Kidney (tissue), 22 donors: ENCODE results near the gene GJA9. TPM values are rescaled to one million over a fixed set of nuclear protein-coding genes. Genes with fewer than 3 reads are reported as not detected.

Experiments used
- DNase-seq, 5 donors: peaks; one replicate each; pipeline ENCODE4 v3.0.0-alpha.2; 2013 to 2020
- FAIRE-seq: peaks from 2 replicates; lab custom pipeline; 2012; peaks lifted over from hg19 to GRCh38; lab: Jason Lieb, UNC
- H3K27ac ChIP-seq, 2 donors: one replicate each; pipeline ENCODE4 v1.7.0; 2013; ENCODE audit warnings: low read depth in 2 of 2, low read length in 2 of 2, inconsistent platforms in 1 of 2
- H3K27me3 ChIP-seq: one replicate; pipeline ENCODE4 v1.7.1; 2013; ENCODE audit warnings: low read length, inconsistent platforms; ENCODE audit not compliant: control insufficient read depth, insufficient read depth
- H3K36me3 ChIP-seq, 3 donors: one replicate each; pipeline versions ENCODE4 v1.7.0 to v1.7.1; 2013; ENCODE audit warnings: low read length in 3 of 3, control low read depth in 1 of 3, inconsistent platforms in 1 of 3; ENCODE audit not compliant: insufficient read depth in 3 of 3, control insufficient read depth in 2 of 3
- H3K4me1 ChIP-seq, 3 donors: one replicate each; pipeline versions ENCODE4 v1.7.0 to v1.7.1; 2013; ENCODE audit warnings: low read length in 3 of 3, inconsistent platforms in 1 of 3, low read depth in 1 of 3; ENCODE audit not compliant: control insufficient read depth in 2 of 3, insufficient read depth in 2 of 3
- H3K4me3 ChIP-seq, 3 donors: one replicate each; pipeline versions ENCODE4 v1.7.0 to v1.8.1; 2013; ENCODE audit warnings: low read length in 3 of 3, control low read depth in 1 of 3, inconsistent platforms in 1 of 3
- H3K9ac ChIP-seq, 3 donors: one replicate each; pipeline versions ENCODE4 v1.7.0 to v1.7.1; 2013; ENCODE audit warnings: low read length in 3 of 3, control low read depth in 1 of 3, inconsistent platforms in 1 of 3
- H3K9me3 ChIP-seq, 3 donors: one replicate each; pipeline versions ENCODE4 v1.7.0 to v1.7.1; 2013; ENCODE audit warnings: low read length in 3 of 3, control low read depth in 1 of 3, inconsistent platforms in 1 of 3; ENCODE audit not compliant: control insufficient read depth in 2 of 3, insufficient read depth in 1 of 3
- intact Hi-C: fragments of 100-400 bp; cut with DNase I; formaldehyde crosslinking; loops from one replicate; pipeline ENCODE4 v1.11.1; 2022
- long read RNA-seq, 10 donors: library from polyadenylated mRNA in 1 of 10; unstranded in 1 of 10; transcript quantifications; one replicate each; pipeline ENCODE4 v2.0.0 and lab custom pipeline, GENCODE V29; 2021 to 2026
- polyA plus RNA-seq: library from polyadenylated mRNA; stranded (reverse); fragments of 350-450 nt; fragmentation: Illumina TruSeq; extraction: RNeasy Lipid Tissue Mini Kit (QIAGEN cat#74804); gene quantifications from one replicate; pipeline ENCODE4 v1.2.3, GENCODE V29; 2014; ENCODE audit warnings: low read depth, low replicate concordance; ENCODE audit not compliant: insufficient read depth
- total RNA-seq: library from RNA; stranded (reverse); fragmentation: NEBNext Ultra II Directional; extraction: Animal tissue kit (Norgen Biotek cat#: 25700); gene quantifications from one replicate; pipeline ENCODE4 v1.2.1, GENCODE V29; 2021
- TF ChIP-seq, protein P1 (sequence below): IDR thresholded peaks from 3 replicates; pipeline ENCODE4 v1.5.1; 2012; ENCODE audit warnings: mild to moderate bottlenecking, moderate library complexity, borderline replicate concordance; ENCODE audit not compliant: insufficient read depth; ENCODE audit errors: extremely low read depth
- donor health status: control.
- donor health status: control.
- donor health status: control.
- donor health status: control.
- donor health status: control.
- donor health status: DM: yes; HTN: yes; CAD: no.
- donor health status: Normal renal cell carcinoma (clear cell type).

The GJA9 gene
- total RNA-seq, result not detected
- not detected for polyA plus RNA-seq
- long read RNA-seq, donor 1, partial matches to known transcripts, result 0 of 1 reads
- long read RNA-seq, donor 1, other reads (novel, unspliced or antisense), result 0 of 1 reads
- long read RNA-seq, donor 2, partial matches to known transcripts, result 0 of 1 reads
- long read RNA-seq, donor 2, other reads (novel, unspliced or antisense), result 0 of 1 reads
- long read RNA-seq, donor 3, partial matches to known transcripts, result 0 of 1 reads
- long read RNA-seq, donor 3, other reads (novel, unspliced or antisense), result 0 of 1 reads
- long read RNA-seq, donor 4, result 0 reads
- long read RNA-seq, donor 5, result 0 reads
- long read RNA-seq, donor 6, result 0 reads
- long read RNA-seq, donor 7, result 0 reads
- long read RNA-seq, donor 8, partial matches to known transcripts, result 0 of 2 reads
- long read RNA-seq, donor 8, other reads (novel, unspliced or antisense), result 0 of 2 reads
- long read RNA-seq, donor 9, result 0 reads
- long read RNA-seq, donor 10, result 0 reads

DNA sequence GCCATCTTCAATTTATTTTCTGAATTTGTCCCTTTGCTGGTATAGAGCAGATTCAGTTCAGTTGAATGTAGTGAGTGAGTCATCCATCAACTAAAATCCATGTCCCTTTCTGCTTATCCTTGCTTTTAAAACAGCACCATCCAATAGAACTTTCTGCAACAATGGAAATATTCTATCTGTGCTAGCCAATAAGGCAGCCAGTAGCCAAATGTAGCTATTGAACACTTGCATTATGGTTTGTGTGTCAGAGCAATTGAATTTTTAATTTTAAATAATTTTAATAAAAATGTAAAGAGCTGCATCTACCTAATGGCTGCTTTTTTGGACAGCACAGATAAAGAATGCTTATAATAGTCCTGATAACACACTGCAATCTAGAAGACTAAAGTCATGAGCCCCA lies at the start of gene GJA9:
TSS of gene GJA9 (minus strand) at position 101 of the 400 bp plus-strand sequence. CDS start 5,489 bp downstream, outside the sequence.
- FAIRE-seq (no peak), DNase-seq (no peak)
- H3K27ac ChIP-seq, result no peak within 1 kb of the TSS
- no peaks in the 10 kb centered on the region for H3K27me3 ChIP-seq
- intact Hi-C loops, result no loop called here
- TF ChIP-seq, protein P1, sequence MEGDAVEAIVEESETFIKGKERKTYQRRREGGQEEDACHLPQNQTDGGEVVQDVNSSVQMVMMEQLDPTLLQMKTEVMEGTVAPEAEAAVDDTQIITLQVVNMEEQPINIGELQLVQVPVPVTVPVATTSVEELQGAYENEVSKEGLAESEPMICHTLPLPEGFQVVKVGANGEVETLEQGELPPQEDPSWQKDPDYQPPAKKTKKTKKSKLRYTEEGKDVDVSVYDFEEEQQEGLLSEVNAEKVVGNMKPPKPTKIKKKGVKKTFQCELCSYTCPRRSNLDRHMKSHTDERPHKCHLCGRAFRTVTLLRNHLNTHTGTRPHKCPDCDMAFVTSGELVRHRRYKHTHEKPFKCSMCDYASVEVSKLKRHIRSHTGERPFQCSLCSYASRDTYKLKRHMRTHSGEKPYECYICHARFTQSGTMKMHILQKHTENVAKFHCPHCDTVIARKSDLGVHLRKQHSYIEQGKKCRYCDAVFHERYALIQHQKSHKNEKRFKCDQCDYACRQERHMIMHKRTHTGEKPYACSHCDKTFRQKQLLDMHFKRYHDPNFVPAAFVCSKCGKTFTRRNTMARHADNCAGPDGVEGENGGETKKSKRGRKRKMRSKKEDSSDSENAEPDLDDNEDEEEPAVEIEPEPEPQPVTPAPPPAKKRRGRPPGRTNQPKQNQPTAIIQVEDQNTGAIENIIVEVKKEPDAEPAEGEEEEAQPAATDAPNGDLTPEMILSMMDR, result no peak
- H3K9ac ChIP-seq, result no peak within 1 kb of the TSS
- no peaks in the 10 kb centered on the region for H3K4me1 ChIP-seq
- H3K36me3 ChIP-seq, result no peaks in the 10 kb centered on the region
- no peak within 1 kb of the TSS for H3K4me3 ChIP-seq
- no peaks in the 10 kb centered on the region for H3K9me3 ChIP-seq

DNA sequence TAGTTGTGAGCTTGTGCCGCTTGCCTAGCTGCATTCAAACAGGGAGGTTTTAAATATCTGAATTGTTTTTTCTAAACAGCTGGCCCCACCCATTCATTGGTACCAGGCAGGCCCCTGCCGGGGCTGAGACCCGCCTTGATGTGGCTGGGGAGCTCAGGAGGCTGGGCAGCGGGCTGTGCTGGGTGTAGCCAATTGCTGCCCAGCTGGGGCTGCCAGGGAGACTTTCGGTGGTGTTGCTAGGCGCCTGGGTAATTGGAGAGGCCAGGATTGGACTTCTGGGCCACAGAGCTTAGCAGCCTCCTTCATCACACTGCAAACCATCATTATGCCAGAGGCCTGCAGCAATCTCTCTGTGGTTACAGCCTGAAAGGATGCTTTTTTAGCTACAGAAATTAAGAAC lies 48.1 kb upstream of the GJA9 start:
- H3K27ac ChIP-seq, result no peak overlapping the region
- H3K36me3 ChIP-seq, result no peaks in the 10 kb centered on the region
- H3K9ac ChIP-seq, result no peak overlapping the region
- TF ChIP-seq, protein P1, result no peak
- intact Hi-C loops, result no loop called here
- DNase-seq (peak in 4 of 5 donors; percentile 37 to 48 (median 44)), FAIRE-seq (no peak)
- no peaks in the 10 kb centered on the region for H3K9me3 ChIP-seq
- no peak overlapping the region for H3K4me3 ChIP-seq
- no peaks in the 10 kb centered on the region for H3K27me3 ChIP-seq
- H3K4me1 ChIP-seq, result no peaks in the 10 kb centered on the region

DNA sequence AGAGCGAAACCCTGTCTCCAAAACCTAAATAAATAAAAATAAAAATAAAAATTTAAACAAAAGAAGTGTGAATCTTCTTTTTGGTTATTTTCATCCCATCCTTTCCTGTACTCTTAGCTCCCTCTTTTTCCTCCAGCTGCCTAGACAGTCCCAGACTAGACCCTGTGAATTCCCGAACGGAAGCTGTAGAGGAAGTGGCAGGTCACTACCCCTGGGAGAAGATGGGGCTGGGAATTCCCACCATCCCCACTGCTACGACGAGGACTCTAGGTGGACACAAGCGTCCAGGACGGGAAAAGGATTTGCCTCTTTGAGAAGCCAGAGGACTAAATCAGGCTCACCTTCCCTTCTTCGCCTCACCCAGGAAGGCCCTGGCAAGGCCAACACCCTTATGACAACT lies 47.7 kb upstream of the GJA9 start:
- intact Hi-C loops, result no loop called here
- Histone ChIP-seq H3K4me3 (no peak overlapping the region), H3K27ac (no peak overlapping the region), H3K4me1 (no peaks in the 10 kb centered on the region), H3K9me3 (no peaks in the 10 kb centered on the region), H3K27me3 (no peaks in the 10 kb centered on the region), H3K36me3 (no peaks in the 10 kb centered on the region), H3K9ac (no peak overlapping the region)
- DNase-seq (peak in 1 of 5 donors; percentile 30), FAIRE-seq (no peak)
- TF ChIP-seq, protein P1, result no peak
